Smooth muscle cell (in vitro differentiated cells): ENCODE results near the gene KCNK10. TPM values are rescaled to one million over a fixed set of nuclear protein-coding genes. Genes with fewer than 3 reads are reported as not detected.

Experiments used
- DNase-seq: peaks from one replicate; lab custom pipeline; 2025; ENCODE audit not compliant: unreplicated experiment; lab: John Stamatoyannopoulos, UW
- H2AFZ ChIP-seq: fragments of 200-600 bp; sonication (generic); 2 replicates; pipeline ENCODE4 v1.6.0; 2016; ENCODE audit warnings: antibody characterized with exemption, low read depth, mild to moderate bottlenecking
- H3F3A ChIP-seq: fragments of 200-600 bp; sonication (generic); 2 replicates; pipeline ENCODE4 v1.6.0; 2017; ENCODE audit warnings: antibody characterized with exemption, low read depth
- H3K27ac ChIP-seq: fragments of 200-600 bp; sonication (generic); 2 replicates; pipeline ENCODE4 v1.5.1; 2016; ENCODE audit warnings: low read depth, mild to moderate bottlenecking
- H3K27me3 ChIP-seq: fragments of 200-600 bp; sonication (generic); 2 replicates; pipeline ENCODE4 v1.6.1; 2016; ENCODE audit warnings: low read depth, mild to moderate bottlenecking
- H3K36me3 ChIP-seq: fragments of 200-600 bp; sonication (generic); 2 replicates; pipeline ENCODE4 v1.5.1; 2016; ENCODE audit warnings: low read depth
- H3K4me1 ChIP-seq: fragments of 200-600 bp; sonication (generic); 2 replicates; pipeline ENCODE4 v1.5.1; 2016; ENCODE audit warnings: low read depth
- H3K4me2 ChIP-seq: fragments of 200-600 bp; sonication (generic); 2 replicates; pipeline ENCODE4 v1.6.0; 2016; ENCODE audit warnings: mild to moderate bottlenecking
- H3K4me3 ChIP-seq: fragments of 200-600 bp; sonication (generic); 2 replicates; pipeline ENCODE4 v1.5.1; 2016; ENCODE audit warnings: mild to moderate bottlenecking
- H3K79me2 ChIP-seq: fragments of 200-600 bp; sonication (generic); 2 replicates; pipeline ENCODE4 v1.6.0; 2016; ENCODE audit warnings: low read depth, mild to moderate bottlenecking
- H3K9ac ChIP-seq: fragments of 200-600 bp; sonication (generic); 2 replicates; pipeline ENCODE4 v1.6.0; 2016; ENCODE audit warnings: low read depth
- H3K9me3 ChIP-seq: fragments of 200-600 bp; sonication (generic); replicated peaks from 2 replicates; pipeline ENCODE4 v1.5.1; 2016; ENCODE audit warnings: low read depth
- H4K20me1 ChIP-seq: fragments of 200-600 bp; sonication (generic); 2 replicates; pipeline ENCODE4 v1.6.0; 2016; ENCODE audit warnings: low read depth
- CTCF ChIP-seq: fragments of 200-600 bp; sonication (generic); IDR thresholded peaks from 2 replicates; pipeline ENCODE4 v1.5.1; 2017; ENCODE audit warnings: borderline replicate concordance, mild to moderate bottlenecking, antibody characterized with exemption; ENCODE audit not compliant: insufficient read depth, poor library complexity, severe bottlenecking
- WGBS: methylation state at CpG from one replicate; pipeline ENCODE4 v1.1.7; 2016; ENCODE audit warnings: low lambda C conversion rate; 5-methylcytosine and 5-hydroxymethylcytosine counted together
- polyA plus RNA-seq: library from polyadenylated mRNA; unstranded; fragments of >200 nt; fragmentation: Nextera tagmentation; extraction: Ambion mirVana; gene quantifications from 2 replicates; pipeline ENCODE4 v1.2.1, GENCODE V29; 2016
- total RNA-seq: library from RNA; depleted of rRNA; stranded (reverse); fragments of >200 nt; gene quantifications from 2 replicates; pipeline ENCODE4 v1.2.3, GENCODE V29; 2014

The KCNK10 gene
- total and polyA plus RNA-seq, 2 experiments from 2014 or later, result not detected

GRCh38 chr14:88248606-88249005, 74.5 kb downstream of the KCNK10 start:
- H4K20me1 ChIP-seq, result no peaks in the 10 kb centered on the region
- H3F3A ChIP-seq, result no peaks in the 10 kb centered on the region
- no peaks in the 10 kb centered on the region for H3K9me3 ChIP-seq
- no peak overlapping the region for H3K4me2 ChIP-seq
- WGBS, result 75% methylated on average over 4 of the region's 4 CpGs
- no peak overlapping the region for H3K27ac ChIP-seq
- H3K27me3 ChIP-seq, result no peaks in the 10 kb centered on the region
- no peaks in the 10 kb centered on the region for H3K79me2 ChIP-seq
- no peak overlapping the region for H3K4me3 ChIP-seq
- no peaks in the 10 kb centered on the region for H3K36me3 ChIP-seq
- no peak for DNase-seq
- no peak overlapping the region for H3K9ac ChIP-seq
- TF ChIP-seq CTCF, result no peak
- H2AFZ ChIP-seq, result no peak overlapping the region
- peaks cover 5% of the 10 kb centered on the region for H3K4me1 ChIP-seq

- Histone ChIP-seq H3K4me1 (peaks cover 5% of the 10 kb centered on the region), H3K36me3 (no peaks in the 10 kb centered on the region), H3K27ac (no peak overlapping the region), H4K20me1 (no peaks in the 10 kb centered on the region), H3K27me3 (peaks cover 9% of the 10 kb centered on the region), H3K9me3 (no peaks in the 10 kb centered on the region), H3F3A (no peaks in the 10 kb centered on the region), H3K9ac (no peak overlapping the region), H3K79me2 (no peaks in the 10 kb centered on the region), H2AFZ (no peak overlapping the region), H3K4me2 (no peak overlapping the region), H3K4me3 (no peak overlapping the region)
- 84% methylated on average over 4 of the region's 4 CpGs for WGBS
- no peak for DNase-seq
- TF ChIP-seq CTCF, result no peak
Observed at GRCh38 chr14:88247228-88247627, 75.8 kb downstream of the KCNK10 start.

- H3K4me2 ChIP-seq, result no peak overlapping the region
- H3K9me3 ChIP-seq, result no peaks in the 10 kb centered on the region
- H3K27ac ChIP-seq, result no peak overlapping the region
- H3K27me3 ChIP-seq, result peaks cover 9% of the 10 kb centered on the region
- H3K79me2 ChIP-seq, result no peaks in the 10 kb centered on the region
- H2AFZ ChIP-seq, result no peak overlapping the region
- no peak for DNase-seq
- WGBS, result 27% methylated on average over 8 of the region's 8 CpGs
- H3K4me3 ChIP-seq, result no peak overlapping the region
- H4K20me1 ChIP-seq, result no peaks in the 10 kb centered on the region
- no peak for TF ChIP-seq CTCF
- H3K4me1 ChIP-seq, result peaks cover 5% of the 10 kb centered on the region
- H3F3A ChIP-seq, result no peaks in the 10 kb centered on the region
- H3K36me3 ChIP-seq, result no peaks in the 10 kb centered on the region
- H3K9ac ChIP-seq, result no peak overlapping the region
Observed at GRCh38 chr14:88245321-88245720, 77.7 kb downstream of the KCNK10 start.

GRCh38 chr14:88243946-88244345, 79.1 kb downstream of the KCNK10 start:
- Histone ChIP-seq H3K4me1 (peaks cover 5% of the 10 kb centered on the region), H3F3A (no peaks in the 10 kb centered on the region)
- 82% methylated on average over 4 of the region's 4 CpGs for WGBS

More at GRCh38 chr14:88243946-88244345, 79.1 kb downstream of the KCNK10 start:
- no peak overlapping the region for H3K27ac ChIP-seq
- peaks cover 9% of the 10 kb centered on the region for H3K27me3 ChIP-seq
- no peak overlapping the region for H2AFZ ChIP-seq
- H3K79me2 ChIP-seq, result no peaks in the 10 kb centered on the region
- no peaks in the 10 kb centered on the region for H4K20me1 ChIP-seq
- no peak overlapping the region for H3K9ac ChIP-seq
- H3K36me3 ChIP-seq, result no peaks in the 10 kb centered on the region
- DNase-seq, result no peak
- no peak for TF ChIP-seq CTCF
- no peak overlapping the region for H3K4me3 ChIP-seq
- no peak overlapping the region for H3K4me2 ChIP-seq
- H3K9me3 ChIP-seq, result no peaks in the 10 kb centered on the region
